ENCODE data around the gene SUPT3H.

DNA sequence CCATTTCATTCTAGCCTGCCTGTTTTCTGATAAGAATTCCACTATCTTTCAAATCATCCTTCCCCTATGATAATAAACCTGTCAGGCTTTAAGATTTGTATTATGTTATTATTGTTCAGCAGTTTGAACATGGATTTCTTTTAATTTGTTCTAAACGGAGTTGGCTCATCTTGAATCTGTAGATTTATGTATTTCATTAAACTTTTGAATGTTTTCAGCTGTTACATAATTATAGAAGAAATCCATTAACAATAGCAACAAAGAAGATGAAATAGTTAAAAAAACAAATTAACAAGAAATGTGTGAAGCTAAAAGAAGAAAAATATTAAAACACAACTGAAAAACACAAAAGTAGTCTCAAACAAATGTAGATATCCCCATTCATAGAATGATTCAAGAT lies 273.3 kb downstream of the SUPT3H start:
- TF ChIP-seq, protein P1, sequence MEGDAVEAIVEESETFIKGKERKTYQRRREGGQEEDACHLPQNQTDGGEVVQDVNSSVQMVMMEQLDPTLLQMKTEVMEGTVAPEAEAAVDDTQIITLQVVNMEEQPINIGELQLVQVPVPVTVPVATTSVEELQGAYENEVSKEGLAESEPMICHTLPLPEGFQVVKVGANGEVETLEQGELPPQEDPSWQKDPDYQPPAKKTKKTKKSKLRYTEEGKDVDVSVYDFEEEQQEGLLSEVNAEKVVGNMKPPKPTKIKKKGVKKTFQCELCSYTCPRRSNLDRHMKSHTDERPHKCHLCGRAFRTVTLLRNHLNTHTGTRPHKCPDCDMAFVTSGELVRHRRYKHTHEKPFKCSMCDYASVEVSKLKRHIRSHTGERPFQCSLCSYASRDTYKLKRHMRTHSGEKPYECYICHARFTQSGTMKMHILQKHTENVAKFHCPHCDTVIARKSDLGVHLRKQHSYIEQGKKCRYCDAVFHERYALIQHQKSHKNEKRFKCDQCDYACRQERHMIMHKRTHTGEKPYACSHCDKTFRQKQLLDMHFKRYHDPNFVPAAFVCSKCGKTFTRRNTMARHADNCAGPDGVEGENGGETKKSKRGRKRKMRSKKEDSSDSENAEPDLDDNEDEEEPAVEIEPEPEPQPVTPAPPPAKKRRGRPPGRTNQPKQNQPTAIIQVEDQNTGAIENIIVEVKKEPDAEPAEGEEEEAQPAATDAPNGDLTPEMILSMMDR (IDR thresholded peaks at IDR 0.05): no peak
- TF ChIP-seq EP300 (IDR thresholded peaks at IDR 0.05): no peak

Measured in ovary (tissue), 3 donors.